Smooth muscle cell of bladder (primary cell): ENCODE data around the gene AOX1. TPM values are rescaled to one million over a fixed set of nuclear protein-coding genes. Genes with fewer than 3 reads are reported as not detected.

ENCODE experiments used
- total RNA-seq: library from RNA; depleted of rRNA; stranded (reverse); fragments of >200 nt; gene quantifications from 2 replicates; pipeline ENCODE4 v1.2.3, GENCODE V29; 2014

The AOX1 gene
- total RNA-seq: 23.2 and 45.3 TPM in 2 replicates

DNA sequence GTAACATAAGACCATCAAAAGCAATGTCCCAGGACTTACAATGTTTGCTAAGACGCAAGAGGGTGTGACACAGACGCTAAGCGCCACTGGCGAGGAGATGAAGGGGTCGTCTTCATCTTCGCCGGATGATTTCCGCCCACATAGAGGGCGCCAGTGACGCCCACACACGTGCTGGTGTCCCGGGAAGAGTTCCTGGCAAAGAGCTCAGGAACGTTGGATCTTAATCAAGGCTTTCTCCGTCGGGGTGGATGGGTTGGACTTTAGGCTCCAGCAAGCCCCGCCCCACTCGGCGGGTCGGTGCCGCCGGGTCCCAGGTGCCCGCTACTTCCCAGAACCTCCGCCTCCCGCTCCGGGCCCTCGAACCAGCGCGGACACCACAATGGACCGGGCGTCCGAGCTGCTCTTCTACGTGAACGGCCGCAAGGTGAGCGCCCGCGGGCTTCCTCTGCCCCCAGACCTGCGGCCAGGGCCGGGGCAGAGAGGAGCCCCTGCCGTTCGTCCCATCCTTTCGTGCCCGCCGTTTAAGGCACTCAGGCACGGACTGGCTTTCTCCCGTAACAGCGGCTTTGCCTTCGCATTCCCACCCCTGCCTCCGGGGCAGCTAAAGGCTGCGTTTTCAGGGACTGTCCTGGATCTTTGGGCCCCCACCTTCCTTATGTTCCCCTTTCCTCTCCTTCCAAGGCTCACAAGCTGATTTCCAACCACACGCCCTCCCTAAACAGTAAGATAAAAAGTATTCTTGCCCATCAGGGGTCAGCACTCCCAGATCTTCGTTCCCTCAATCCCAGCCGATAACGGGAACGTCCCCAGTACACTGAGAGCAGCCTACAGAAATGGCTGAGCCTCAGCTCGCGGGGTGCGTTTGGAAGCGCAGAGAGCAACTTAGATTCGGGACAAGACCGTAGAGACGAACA, at the start of gene AOX1:
Gene AOX1, plus strand, starts transcription at position 285 of the 914 bp plus-strand sequence. Its CDS starts 95 bp downstream, at position 380.

Other genes starting within 250 kb of the AOX1 start
- gene KCTD18, start 75.9 kb upstream of the AOX1 start, total RNA-seq: 26.5 and 29.1 TPM in 2 replicates
- 2.1 TPM in 2 replicates for gene SGO2, start 59.8 kb upstream of the AOX1 start, total RNA-seq
- gene BZW1, start 225.9 kb downstream of the AOX1 start, total RNA-seq: 350 and 428 TPM in 2 replicates